MM.1S (cell line): ENCODE results near the gene BDH2.

ENCODE experiments used
- DNase-seq: peaks from one replicate; pipeline ENCODE4 v3.0.0-alpha.2; 2015
- H2AFZ ChIP-seq: fragments of 300-600 bp; sonication (generic); 2 replicates; pipeline ENCODE4 v1.6.0; 2016; ENCODE audit warnings: antibody characterized with exemption, low read length
- H3F3A ChIP-seq: fragments of 300-600 bp; sonication (generic); 2 replicates; pipeline ENCODE4 v1.6.1; 2016; ENCODE audit warnings: mild to moderate bottlenecking, antibody characterized with exemption, low read length, moderate library complexity, mixed read lengths; ENCODE audit not compliant: insufficient read depth
- H3K27ac ChIP-seq: fragments of 300-600 bp; sonication (generic); 2 replicates; pipeline ENCODE4 v1.5.1; 2016; ENCODE audit warnings: mild to moderate bottlenecking, low read length
- H3K27me3 ChIP-seq: fragments of 300-600 bp; sonication (generic); replicated peaks from 2 replicates; pipeline ENCODE4 v1.6.0; 2016; ENCODE audit warnings: low read length; ENCODE audit not compliant: insufficient read depth
- H3K36me3 ChIP-seq: fragments of 300-600 bp; sonication (generic); replicated peaks from 2 replicates; pipeline ENCODE4 v1.6.1; 2016; ENCODE audit warnings: mild to moderate bottlenecking, low read length, mixed read lengths; ENCODE audit not compliant: insufficient read depth
- H3K4me1 ChIP-seq: fragments of 300-600 bp; sonication (generic); 2 replicates; pipeline ENCODE4 v1.6.1; 2016; ENCODE audit warnings: low read length, mixed read lengths
- H3K4me2 ChIP-seq: fragments of 300-600 bp; sonication (generic); 2 replicates; pipeline ENCODE4 v1.6.0; 2016; ENCODE audit warnings: low read depth, low read length
- H3K4me3 ChIP-seq: fragments of 300-600 bp; sonication (generic); 2 replicates; pipeline ENCODE4 v1.5.1; 2016; ENCODE audit warnings: low read length, mixed read lengths
- H3K79me2 ChIP-seq: fragments of 300-600 bp; sonication (generic); 2 replicates; pipeline ENCODE4 v1.6.1; 2016; ENCODE audit warnings: mixed run types, low read length, mixed read lengths
- H3K9ac ChIP-seq: fragments of 300-600 bp; sonication (generic); 2 replicates; pipeline ENCODE4 v1.6.1; 2016; ENCODE audit warnings: low read length, mixed read lengths
- H3K9me2 ChIP-seq: fragments of 300-600 bp; sonication (generic); replicated peaks from 2 replicates; pipeline ENCODE4 v1.6.1; 2016; ENCODE audit warnings: mild to moderate bottlenecking, low read length, mixed read lengths; ENCODE audit not compliant: insufficient read depth
- H3K9me3 ChIP-seq: fragments of 300-600 bp; sonication (generic); replicated peaks from 2 replicates; pipeline ENCODE4 v1.6.1; 2016; ENCODE audit warnings: mild to moderate bottlenecking, low read length, mixed read lengths; ENCODE audit not compliant: insufficient read depth
- H4K20me1 ChIP-seq: fragments of 300-600 bp; sonication (generic); 2 replicates; pipeline ENCODE4 v1.6.1; 2016; ENCODE audit warnings: mild to moderate bottlenecking, low read length, moderate library complexity, mixed read lengths; ENCODE audit not compliant: insufficient read depth
- EZH2 ChIP-seq: fragments of 300-600 bp; sonication (generic); optimal IDR thresholded peaks from 2 replicates; pipeline ENCODE3; 2017; ENCODE audit warnings: low read depth, mild to moderate bottlenecking, antibody characterized with exemption, low read length, mixed read lengths
- EZH2phosphoT487 ChIP-seq: fragments of 300-600 bp; sonication (generic); IDR thresholded peaks from 2 replicates; pipeline ENCODE4 v1.6.1; 2018; ENCODE audit warnings: antibody characterized with exemption, low read length
- TF ChIP-seq, protein P1 (sequence below): fragments of 300-600 bp; sonication (generic); IDR thresholded peaks from 2 replicates; pipeline ENCODE4 v1.5.1; 2016; ENCODE audit warnings: antibody characterized with exemption, low read length, mixed read lengths

BDH2 gene

DNA sequence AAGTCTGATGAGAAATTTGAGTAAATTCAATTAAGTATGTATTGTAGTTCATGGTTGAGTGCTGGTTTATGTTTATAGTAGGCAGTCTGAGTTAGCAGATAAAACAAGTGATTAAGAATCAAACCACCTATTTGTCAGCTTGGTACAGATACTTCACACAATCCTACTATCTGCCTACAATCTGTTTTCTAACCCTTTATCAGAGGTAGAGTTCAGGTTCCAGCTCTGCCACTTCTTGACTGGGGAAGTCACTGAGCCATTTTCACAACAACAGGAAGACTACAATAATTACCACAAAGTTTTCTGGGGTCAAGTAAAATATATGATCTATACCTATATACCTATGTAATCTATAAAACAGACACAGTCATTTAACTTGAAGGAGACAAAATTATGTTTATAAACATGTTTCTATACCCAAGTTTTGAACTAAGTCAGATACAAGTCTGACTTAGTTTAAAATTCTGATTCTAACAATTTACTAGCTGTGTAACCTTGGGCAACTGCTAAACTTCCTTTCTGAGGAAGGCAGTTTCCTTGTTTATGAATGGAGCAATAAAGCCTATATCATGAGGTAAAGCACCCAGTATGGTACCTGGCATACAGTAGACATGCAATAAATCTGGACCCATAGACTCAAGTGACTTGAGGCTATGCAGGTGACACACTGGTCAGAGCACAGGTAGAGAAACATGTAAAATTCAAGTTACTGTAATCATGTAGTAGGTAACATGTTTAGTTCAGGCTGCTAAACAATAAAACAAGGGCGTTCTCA is 37.2 kb upstream of the BDH2 start:
- no peak for DNase-seq
- H3K9me3 ChIP-seq, result no peaks in the 10 kb centered on the region
- TF ChIP-seq, protein P1, sequence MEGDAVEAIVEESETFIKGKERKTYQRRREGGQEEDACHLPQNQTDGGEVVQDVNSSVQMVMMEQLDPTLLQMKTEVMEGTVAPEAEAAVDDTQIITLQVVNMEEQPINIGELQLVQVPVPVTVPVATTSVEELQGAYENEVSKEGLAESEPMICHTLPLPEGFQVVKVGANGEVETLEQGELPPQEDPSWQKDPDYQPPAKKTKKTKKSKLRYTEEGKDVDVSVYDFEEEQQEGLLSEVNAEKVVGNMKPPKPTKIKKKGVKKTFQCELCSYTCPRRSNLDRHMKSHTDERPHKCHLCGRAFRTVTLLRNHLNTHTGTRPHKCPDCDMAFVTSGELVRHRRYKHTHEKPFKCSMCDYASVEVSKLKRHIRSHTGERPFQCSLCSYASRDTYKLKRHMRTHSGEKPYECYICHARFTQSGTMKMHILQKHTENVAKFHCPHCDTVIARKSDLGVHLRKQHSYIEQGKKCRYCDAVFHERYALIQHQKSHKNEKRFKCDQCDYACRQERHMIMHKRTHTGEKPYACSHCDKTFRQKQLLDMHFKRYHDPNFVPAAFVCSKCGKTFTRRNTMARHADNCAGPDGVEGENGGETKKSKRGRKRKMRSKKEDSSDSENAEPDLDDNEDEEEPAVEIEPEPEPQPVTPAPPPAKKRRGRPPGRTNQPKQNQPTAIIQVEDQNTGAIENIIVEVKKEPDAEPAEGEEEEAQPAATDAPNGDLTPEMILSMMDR, result no peak
- no peak for TF ChIP-seq EZH2phosphoT487
- TF ChIP-seq EZH2, result no peak
- no peaks in the 10 kb centered on the region for H3K4me1 ChIP-seq
- no peaks in the 10 kb centered on the region for H3K79me2 ChIP-seq
- no peak overlapping the region for H3K9ac ChIP-seq
- H3K27ac ChIP-seq, result no peak overlapping the region
- H3F3A ChIP-seq, result no peaks in the 10 kb centered on the region
- H3K4me2 ChIP-seq, result no peak overlapping the region
- no peaks in the 10 kb centered on the region for H3K9me2 ChIP-seq
- H4K20me1 ChIP-seq, result no peaks in the 10 kb centered on the region
- H3K4me3 ChIP-seq, result no peak overlapping the region
- no peaks in the 10 kb centered on the region for H3K27me3 ChIP-seq
- peaks cover 11% of the 10 kb centered on the region; the same call in 1 of the 2 replicates for H3K36me3 ChIP-seq
- no peak overlapping the region for H2AFZ ChIP-seq

DNA sequence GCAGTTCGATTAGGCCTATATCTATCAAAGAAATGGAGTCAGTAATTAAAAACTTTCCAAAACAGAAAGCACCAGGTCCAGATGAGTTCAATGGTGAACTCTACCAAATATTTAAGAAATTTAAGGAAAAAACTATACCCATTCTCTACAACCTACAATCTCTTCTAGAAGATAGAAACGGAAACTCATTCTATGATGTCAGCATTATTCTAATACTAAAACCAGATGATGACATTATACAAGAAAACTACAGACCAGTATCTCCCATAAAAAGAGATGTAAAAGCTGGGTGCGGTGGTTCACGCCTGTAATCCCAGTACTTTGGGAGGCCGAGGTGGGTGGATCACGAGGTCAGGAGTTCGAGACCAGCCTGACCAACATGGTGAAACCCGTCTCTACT is 29.5 kb upstream of the BDH2 start:
- Histone ChIP-seq H3K4me1 (no peaks in the 10 kb centered on the region), H3K4me2 (no peak overlapping the region), H3K9me2 (no peaks in the 10 kb centered on the region), H3K9ac (no peak overlapping the region), H3K27me3 (no peaks in the 10 kb centered on the region), H4K20me1 (no peaks in the 10 kb centered on the region), H3K36me3 (no peaks in the 10 kb centered on the region; the same call in 1 of the 2 replicates), H3K9me3 (no peaks in the 10 kb centered on the region), H3K79me2 (no peaks in the 10 kb centered on the region), H3F3A (no peaks in the 10 kb centered on the region), H2AFZ (no peak overlapping the region), H3K27ac (no peak overlapping the region), H3K4me3 (no peak overlapping the region)
- DNase-seq, result no peak
- TF ChIP-seq EZH2 (no peak), EZH2phosphoT487 (no peak)
- TF ChIP-seq, protein P1, result no peak

- Histone ChIP-seq H3K79me2 (no peaks in the 10 kb centered on the region), H3K36me3 (no peaks in the 10 kb centered on the region; the same call in 1 of the 2 replicates), H2AFZ (no peak overlapping the region), H3K9me2 (no peaks in the 10 kb centered on the region), H3F3A (no peaks in the 10 kb centered on the region), H3K9me3 (no peaks in the 10 kb centered on the region), H3K4me1 (no peaks in the 10 kb centered on the region), H3K9ac (no peak overlapping the region), H4K20me1 (no peaks in the 10 kb centered on the region), H3K4me2 (no peak overlapping the region), H3K27ac (no peak overlapping the region), H3K4me3 (no peak overlapping the region), H3K27me3 (no peaks in the 10 kb centered on the region)
- no peak for DNase-seq
- TF ChIP-seq, protein P1, result no peak
Measured at GRCh38 chr4:103126126-103126525, 26.5 kb upstream of the BDH2 start.
